ENCODE data around the gene EFEMP2.

The EFEMP2 gene

GRCh38 chr11:65900125-65900898 lies 27.7 kb upstream of the EFEMP2 start, which contains the start of gene FOSL1:
FOSL1 (minus strand) TSS chr11:65900388; CDS start chr11:65900339, 49 bp downstream.
- H4K91ac ChIP-seq (ENCODE audit: low read depth, low read length): peak within 1 kb of the TSS; percentile 90
- H3K9me3 ChIP-seq (ENCODE audit: insufficient read depth, low read depth, low read length): no peaks in the 10 kb centered on the region
- WGBS (ENCODE audit: extremely low coverage, insufficient coverage, insufficient read length): no CpG with 5 or more reads among the region's 80 CpGs
- peak within 1 kb of the TSS; percentile 61 for H3K4me3 ChIP-seq (ENCODE audit: low read depth, low read length)
- peak within 1 kb of the TSS; percentile 38 for H2AFZ ChIP-seq (ENCODE audit: insufficient read depth, low read length, poor library complexity)
- H3K79me2 ChIP-seq (ENCODE audit: control insufficient read depth, insufficient read depth, low read length, poor library complexity): peaks cover 8% of the 10 kb centered on the region
- H3K4me1 ChIP-seq (ENCODE audit: control insufficient read depth in 1 of 2, insufficient read depth in 2 of 2, low read length in 2 of 2): peaks cover 33 to 38% of the 10 kb centered on the region in 2 experiments
- H3K9ac ChIP-seq (ENCODE audit: low read length): peak within 1 kb of the TSS; percentile 1
- H2BK5ac ChIP-seq (ENCODE audit: low read depth, low read length, poor library complexity): peak within 1 kb of the TSS; percentile 8
- peak within 1 kb of the TSS; percentile 21 for H2BK12ac ChIP-seq (ENCODE audit: low read length)
- no peak within 1 kb of the TSS for H3K23ac ChIP-seq (ENCODE audit: low read length)
- H3K27ac ChIP-seq (ENCODE audit: low read depth, low read length): peak within 1 kb of the TSS; percentile 32
- H3K36me3 ChIP-seq (ENCODE audit: control insufficient read depth in 1 of 2, insufficient read depth in 2 of 2, low read length in 2 of 2): peaks cover 0 to 5% of the 10 kb centered on the region in 2 experiments
- peaks cover 20% of the 10 kb centered on the region for H3K79me1 ChIP-seq (ENCODE audit: low read length)
- peak within 1 kb of the TSS; percentile 49 for H4K12ac ChIP-seq (ENCODE audit: low read depth, low read length)
- peak within 1 kb of the TSS; percentile 85 for H3K4me2 ChIP-seq (ENCODE audit: low read length)
- H2BK120ac ChIP-seq (ENCODE audit: insufficient read depth, low read length, poor library complexity): peak within 1 kb of the TSS; percentile 85
- H3K18ac ChIP-seq (ENCODE audit: low read length): peak within 1 kb of the TSS; percentile 81
- DNase-seq: peak; percentile 88 to 92
- H4K8ac ChIP-seq (ENCODE audit: low read depth, low read length): peak within 1 kb of the TSS; percentile 89
- peak within 1 kb of the TSS; percentile 56 for H3K14ac ChIP-seq (ENCODE audit: low read length)
- H3K4ac ChIP-seq (ENCODE audit: low read depth, low read length): peak within 1 kb of the TSS; percentile 26
- peaks cover 13% of the 10 kb centered on the region for H3K27me3 ChIP-seq (ENCODE audit: insufficient read depth, low read length)
- H2AK5ac ChIP-seq (ENCODE audit: low read length): peak within 1 kb of the TSS; percentile 27

DNA sequence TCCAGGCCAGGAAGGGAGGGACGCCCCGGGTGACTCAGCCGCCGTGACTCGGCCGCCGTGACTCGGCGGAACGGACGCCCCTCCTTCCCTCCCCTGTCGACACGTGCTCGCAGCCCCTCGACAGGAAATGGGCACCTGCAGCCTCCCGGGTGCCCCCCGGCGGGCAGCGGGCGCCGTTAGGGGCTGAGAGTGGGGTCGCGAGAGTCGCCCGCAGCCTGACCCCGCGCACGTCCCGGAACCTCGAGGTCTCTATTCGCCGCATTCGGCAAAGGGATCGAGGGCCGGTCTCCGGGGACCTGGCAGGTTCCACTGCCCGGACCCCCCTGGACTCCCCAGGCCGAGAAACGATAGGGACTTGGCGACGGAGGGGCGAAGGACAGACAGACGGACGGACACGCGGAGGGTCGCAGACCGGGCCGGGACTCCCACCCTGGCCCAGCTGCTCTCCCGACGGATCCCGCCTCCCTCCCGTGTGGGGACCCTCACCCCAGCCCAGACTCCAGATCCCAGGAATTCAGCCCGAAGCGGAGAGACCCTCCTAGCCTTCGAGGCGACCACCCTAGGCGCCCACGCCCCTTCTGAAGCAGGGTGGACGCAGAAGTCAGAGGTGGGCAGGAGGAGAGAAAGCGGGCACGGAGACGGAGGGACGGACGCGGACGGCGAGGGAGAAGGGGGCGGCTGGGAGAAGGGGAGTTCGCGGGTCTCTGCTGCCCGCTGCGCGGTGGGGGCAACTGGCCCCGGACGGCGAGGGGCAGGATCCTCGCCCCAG lies 26.9 kb upstream of the EFEMP2 start:
- DNase-seq: peak; percentile 46 to 61
- H3K23ac ChIP-seq (ENCODE audit: low read length): no peak overlapping the region

DNA sequence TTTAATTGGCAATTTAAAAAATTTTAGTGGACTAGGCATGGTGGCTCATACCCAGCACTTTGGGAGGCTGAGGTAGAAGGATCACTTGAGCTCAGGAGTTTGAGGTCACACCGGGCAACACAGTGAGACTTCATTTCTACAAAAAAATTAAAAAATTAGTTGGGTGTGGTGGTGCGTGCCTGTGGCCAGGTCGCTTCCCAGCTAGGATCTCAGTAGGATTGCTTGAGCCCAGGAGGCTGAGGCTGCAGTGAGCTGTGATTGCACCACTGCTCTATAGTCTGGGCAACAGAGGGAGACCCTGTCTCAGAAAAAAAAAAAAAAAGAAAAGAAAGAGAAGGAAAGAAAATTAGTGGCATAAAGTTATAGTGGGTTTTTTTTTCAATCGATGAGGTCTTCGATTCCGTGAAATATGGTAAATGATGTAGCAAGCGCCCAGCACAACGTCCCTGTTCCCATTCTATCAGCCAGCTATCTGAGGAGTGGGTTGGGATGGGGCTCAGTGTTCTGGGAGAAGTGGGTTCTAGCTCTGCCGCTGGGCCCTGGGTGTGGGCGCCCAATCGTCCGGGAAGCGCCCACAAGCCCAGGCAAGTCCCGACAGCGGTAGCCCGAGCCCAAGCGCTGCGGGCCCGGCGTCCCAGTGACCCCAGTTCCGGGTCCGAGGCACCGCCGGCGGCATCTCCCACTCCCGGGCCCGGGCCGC lies 26.2 kb upstream of the EFEMP2 start:
- Histone ChIP-seq H3K36me3 (ENCODE audit: control insufficient read depth in 1 of 2, insufficient read depth in 2 of 2, low read length in 2 of 2) (peaks cover 0 to 5% of the 10 kb centered on the region in 2 experiments), H2BK120ac (ENCODE audit: insufficient read depth, low read length, poor library complexity) (peak overlapping the region; percentile 85), H3K4me2 (ENCODE audit: low read length) (peak overlapping the region; percentile 85), H3K4me1 (ENCODE audit: control insufficient read depth in 1 of 2, insufficient read depth in 2 of 2, low read length in 2 of 2) (peaks cover 33 to 38% of the 10 kb centered on the region in 2 experiments), H3K23ac (ENCODE audit: low read length) (no peak overlapping the region), H4K12ac (ENCODE audit: low read depth, low read length) (peak overlapping the region; percentile 49), H3K4ac (ENCODE audit: low read depth, low read length) (peak overlapping the region; percentile 80), H2AK5ac (ENCODE audit: low read length) (no peak overlapping the region), H3K9me3 (ENCODE audit: insufficient read depth, low read depth, low read length) (no peaks in the 10 kb centered on the region), H3K79me2 (ENCODE audit: control insufficient read depth, insufficient read depth, low read length, poor library complexity) (peaks cover 8% of the 10 kb centered on the region), H3K4me3 (ENCODE audit: low read depth, low read length) (peak overlapping the region; percentile 61), H3K79me1 (ENCODE audit: low read length) (peaks cover 20% of the 10 kb centered on the region), H3K27ac (ENCODE audit: low read depth, low read length) (peak overlapping the region; percentile 32), H2AFZ (ENCODE audit: insufficient read depth, low read length, poor library complexity) (peak overlapping the region; percentile 38), H3K14ac (ENCODE audit: low read length) (peak overlapping the region; percentile 56), H2BK12ac (ENCODE audit: low read length) (peak overlapping the region; percentile 42), H2BK5ac (ENCODE audit: low read depth, low read length, poor library complexity) (peak overlapping the region; percentile 8), H4K91ac (ENCODE audit: low read depth, low read length) (peak overlapping the region; percentile 90), H3K18ac (ENCODE audit: low read length) (peak overlapping the region; percentile 81), H3K27me3 (ENCODE audit: insufficient read depth, low read length) (peaks cover 13% of the 10 kb centered on the region), H4K8ac (ENCODE audit: low read depth, low read length) (peak overlapping the region; percentile 89), H3K9ac (ENCODE audit: low read length) (no peak overlapping the region)
- no CpG with 5 or more reads among the region's 28 CpGs for WGBS (ENCODE audit: extremely low coverage, insufficient coverage, insufficient read length)
- DNase-seq: no peak

More for the DNA sequence above, 26.9 kb upstream of the EFEMP2 start:
- Histone ChIP-seq H3K79me1 (ENCODE audit: low read length) (peaks cover 20% of the 10 kb centered on the region), H2BK120ac (ENCODE audit: insufficient read depth, low read length, poor library complexity) (peak overlapping the region; percentile 85), H2AFZ (ENCODE audit: insufficient read depth, low read length, poor library complexity) (peak overlapping the region; percentile 38), H3K9ac (ENCODE audit: low read length) (peak overlapping the region; percentile 1), H4K91ac (ENCODE audit: low read depth, low read length) (peak overlapping the region; percentile 90), H4K12ac (ENCODE audit: low read depth, low read length) (peak overlapping the region; percentile 49), H3K36me3 (ENCODE audit: control insufficient read depth in 1 of 2, insufficient read depth in 2 of 2, low read length in 2 of 2) (peaks cover 0 to 5% of the 10 kb centered on the region in 2 experiments), H3K27me3 (ENCODE audit: insufficient read depth, low read length) (peaks cover 13% of the 10 kb centered on the region), H2AK5ac (ENCODE audit: low read length) (peak overlapping the region; percentile 27), H3K18ac (ENCODE audit: low read length) (peak overlapping the region; percentile 81), H3K27ac (ENCODE audit: low read depth, low read length) (peak overlapping the region; percentile 32), H3K4me2 (ENCODE audit: low read length) (peak overlapping the region; percentile 85), H3K4ac (ENCODE audit: low read depth, low read length) (peak overlapping the region; percentile 26), H3K4me3 (ENCODE audit: low read depth, low read length) (peak overlapping the region; percentile 61), H3K4me1 (ENCODE audit: control insufficient read depth in 1 of 2, insufficient read depth in 2 of 2, low read length in 2 of 2) (peaks cover 33 to 38% of the 10 kb centered on the region in 2 experiments), H2BK5ac (ENCODE audit: low read depth, low read length, poor library complexity) (peak overlapping the region; percentile 8), H4K8ac (ENCODE audit: low read depth, low read length) (peak overlapping the region; percentile 89), H3K79me2 (ENCODE audit: control insufficient read depth, insufficient read depth, low read length, poor library complexity) (peaks cover 8% of the 10 kb centered on the region), H3K9me3 (ENCODE audit: insufficient read depth, low read depth, low read length) (no peaks in the 10 kb centered on the region), H2BK12ac (ENCODE audit: low read length) (peak overlapping the region; percentile 21), H3K14ac (ENCODE audit: low read length) (peak overlapping the region; percentile 56)
- no CpG with 5 or more reads among the region's 78 CpGs for WGBS (ENCODE audit: extremely low coverage, insufficient coverage, insufficient read length)

DNA sequence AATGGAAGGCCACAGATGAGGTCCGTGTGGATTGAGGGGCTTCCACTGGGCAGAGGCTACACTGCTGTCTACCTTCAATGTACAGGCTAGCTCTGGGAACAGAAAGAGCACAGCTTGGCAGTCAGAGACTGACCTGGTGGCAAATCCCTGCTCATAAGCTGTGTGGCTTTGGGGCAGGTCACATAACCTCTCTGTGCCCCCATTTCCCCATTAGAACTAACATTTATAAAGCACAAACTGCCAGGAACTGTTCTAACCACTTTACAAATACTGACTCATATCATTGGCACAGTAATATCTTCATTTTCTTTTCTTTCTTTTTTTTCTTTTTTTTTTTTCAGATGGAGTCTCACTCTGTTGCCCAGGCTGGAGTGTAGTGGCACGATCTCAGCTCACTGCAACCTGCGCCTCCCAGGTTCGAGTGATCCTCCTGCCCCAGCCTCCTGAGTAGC lies 24.4 kb upstream of the EFEMP2 start:
- no peaks in the 10 kb centered on the region for H3K9me3 ChIP-seq (ENCODE audit: insufficient read depth, low read depth, low read length)
- no peak for DNase-seq
- WGBS (ENCODE audit: extremely low coverage, insufficient coverage, insufficient read length): no CpG with 5 or more reads among the region's 4 CpGs
- no peak overlapping the region for H3K9ac ChIP-seq (ENCODE audit: low read length)
- no peak overlapping the region for H3K14ac ChIP-seq (ENCODE audit: low read length)
- no peak overlapping the region for H3K27ac ChIP-seq (ENCODE audit: low read depth, low read length)
- no peak overlapping the region for H4K8ac ChIP-seq (ENCODE audit: low read depth, low read length)
- no peak overlapping the region for H2BK5ac ChIP-seq (ENCODE audit: low read depth, low read length, poor library complexity)
- no peak overlapping the region for H2AFZ ChIP-seq (ENCODE audit: insufficient read depth, low read length, poor library complexity)
- no peak overlapping the region for H4K12ac ChIP-seq (ENCODE audit: low read depth, low read length)
- no peak overlapping the region for H4K91ac ChIP-seq (ENCODE audit: low read depth, low read length)
- H3K79me2 ChIP-seq (ENCODE audit: control insufficient read depth, insufficient read depth, low read length, poor library complexity): peaks cover 8% of the 10 kb centered on the region
- no peak overlapping the region for H3K4me3 ChIP-seq (ENCODE audit: low read depth, low read length)
- H3K27me3 ChIP-seq (ENCODE audit: insufficient read depth, low read length): peaks cover 13% of the 10 kb centered on the region
- H3K79me1 ChIP-seq (ENCODE audit: low read length): peaks cover 14% of the 10 kb centered on the region
- H3K4me2 ChIP-seq (ENCODE audit: low read length): no peak overlapping the region
- peaks cover 0 to 10% of the 10 kb centered on the region in 2 experiments for H3K36me3 ChIP-seq (ENCODE audit: control insufficient read depth in 1 of 2, insufficient read depth in 2 of 2, low read length in 2 of 2)
- no peak overlapping the region for H2BK120ac ChIP-seq (ENCODE audit: insufficient read depth, low read length, poor library complexity)
- H2AK5ac ChIP-seq (ENCODE audit: low read length): no peak overlapping the region
- peaks cover 20 to 23% of the 10 kb centered on the region in 2 experiments for H3K4me1 ChIP-seq (ENCODE audit: control insufficient read depth in 1 of 2, insufficient read depth in 2 of 2, low read length in 2 of 2)
- no peak overlapping the region for H2BK12ac ChIP-seq (ENCODE audit: low read length)
- no peak overlapping the region for H3K23ac ChIP-seq (ENCODE audit: low read length)
- no peak overlapping the region for H3K4ac ChIP-seq (ENCODE audit: low read depth, low read length)
- H3K18ac ChIP-seq (ENCODE audit: low read length): no peak overlapping the region
